Measurements from ENCODE around the gene PRELID1. TPM values are rescaled to one million over a fixed set of nuclear protein-coding genes. Genes with fewer than 3 reads are reported as not detected.

PRELID1 gene
- 80.0 and 94.9 TPM in 2 replicates for total RNA-seq

GRCh38 chr5:177303121-177303924 is at the start of gene PRELID1, which contains the start of gene RAB24:
PRELID1 (plus strand) TSS chr5:177303799; CDS start chr5:177303986, 187 bp downstream.
RAB24 (minus strand) TSS chr5:177303719; CDS start chr5:177303288, 431 bp downstream.

GRCh38 chr5:177311723-177312648 is 8.4 kb downstream of the PRELID1 start, which contains the start of gene MXD3:
MXD3 (minus strand) TSS chr5:177311898; CDS start chr5:177311830, 68 bp downstream.

GRCh38 chr5:177351392-177352329 is 48.1 kb downstream of the PRELID1 start, which contains the start of gene LMAN2:
LMAN2 (minus strand) TSS chr5:177351668; CDS start chr5:177351647, 21 bp downstream.

Other genes with a start within 250 kb of the PRELID1 start
- 1.3 and 3.3 TPM in 2 replicates for gene FGFR4, start 216.9 kb upstream of the PRELID1 start, total RNA-seq
- 23.4 and 33.4 TPM in 2 replicates for gene NSD1, start 170.0 kb upstream of the PRELID1 start, total RNA-seq
- gene RAB24, start 80 bp upstream of the PRELID1 start, total RNA-seq = 12.4 and 14.0 TPM in 2 replicates
- gene MXD3, start 8.1 kb downstream of the PRELID1 start, total RNA-seq = 3.9 and 4.2 TPM in 2 replicates
- gene LMAN2, start 47.9 kb downstream of the PRELID1 start, total RNA-seq = 322 and 383 TPM in 2 replicates
- gene RGS14, start 54.1 kb downstream of the PRELID1 start, total RNA-seq = 4.6 and 5.1 TPM in 2 replicates
- not detected in 2 replicates for gene SLC34A1, start 80.6 kb downstream of the PRELID1 start, total RNA-seq
- gene PFN3, start 96.9 kb downstream of the PRELID1 start, total RNA-seq = not detected in 2 replicates
- 0.54 and 0.77 TPM in 2 replicates for gene F12, start 105.8 kb downstream of the PRELID1 start, total RNA-seq
- 13.1 and 15.0 TPM in 2 replicates for gene GRK6, start 122.9 kb downstream of the PRELID1 start, total RNA-seq
- gene PRR7, start 143.0 kb downstream of the PRELID1 start, total RNA-seq = 1.3 and 1.6 TPM in 2 replicates
- 91.8 and 130 TPM in 2 replicates for gene DBN1, start 169.8 kb downstream of the PRELID1 start, total RNA-seq
- gene PDLIM7, start 193.8 kb downstream of the PRELID1 start, total RNA-seq = 27.2 and 30.5 TPM in 2 replicates
- 1.4 and 2.1 TPM in 2 replicates for gene DOK3, start 206.0 kb downstream of the PRELID1 start, total RNA-seq
- gene DDX41, start 213.2 kb downstream of the PRELID1 start, total RNA-seq = 65.1 and 72.5 TPM in 2 replicates

All from dermis lymphatic vessel endothelial cell (primary cell).